ENCODE measurements around the gene ANO6.

GRCh38 chr12:45398552-45398951 is 182.7 kb downstream of the ANO6 start:
- no peak for TF ChIP-seq CTCF (IDR thresholded peaks at IDR 0.05)
- no peak for TF ChIP-seq POLR2A (IDR thresholded peaks at IDR 0.05)
